Limb (tissue), 2 donors: Measurements from ENCODE around the gene SYTL3.
"Not testable (repeated sequence)": the region's sequence is repeated elsewhere in the genome, so short reads cannot be mapped to it uniquely, and the experiment has no call there.

ENCODE experiments used
- DNase-seq, 2 donors: peaks; one replicate each; pipeline ENCODE4 v3.0.0-alpha.2; 2016; ENCODE audit errors: extremely low spot score in 2 of 2

SYTL3 gene

DNA sequence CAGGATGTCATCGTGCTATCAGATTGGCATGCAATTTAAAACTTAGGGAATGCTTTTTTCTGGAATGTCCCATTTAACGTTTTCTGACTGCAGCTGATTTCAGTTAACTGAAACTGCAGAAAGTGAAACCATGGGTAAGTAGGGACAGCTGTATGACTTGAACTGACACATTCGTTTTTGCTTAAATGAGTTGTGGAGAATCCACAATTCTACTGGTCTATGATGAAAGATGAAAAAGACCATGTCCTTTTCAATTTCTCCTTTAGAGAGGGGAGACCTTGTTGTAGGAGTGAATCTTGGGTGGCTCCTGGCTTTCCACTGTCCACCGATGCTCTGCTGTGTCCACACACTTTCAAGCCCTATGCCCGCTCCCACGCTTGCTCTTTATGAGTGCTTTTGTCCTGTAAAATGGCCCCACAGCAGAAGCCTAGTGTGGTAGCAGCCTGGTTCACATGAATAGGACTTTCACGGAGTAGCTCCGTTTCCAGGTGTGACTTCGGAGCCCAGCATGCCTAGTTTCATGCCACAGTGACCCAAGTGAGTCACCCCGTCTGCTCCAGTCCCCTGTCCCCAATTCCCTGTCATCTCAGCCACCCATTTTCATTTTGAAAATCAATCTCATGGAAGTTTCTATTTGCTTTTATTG, 27.2 kb upstream of the SYTL3 start:
- DNase-seq, result no peak

- no peak for DNase-seq
These were observed 24.9 kb upstream of the SYTL3 start for GRCh38 chr6:158624684-158625682.

DNA sequence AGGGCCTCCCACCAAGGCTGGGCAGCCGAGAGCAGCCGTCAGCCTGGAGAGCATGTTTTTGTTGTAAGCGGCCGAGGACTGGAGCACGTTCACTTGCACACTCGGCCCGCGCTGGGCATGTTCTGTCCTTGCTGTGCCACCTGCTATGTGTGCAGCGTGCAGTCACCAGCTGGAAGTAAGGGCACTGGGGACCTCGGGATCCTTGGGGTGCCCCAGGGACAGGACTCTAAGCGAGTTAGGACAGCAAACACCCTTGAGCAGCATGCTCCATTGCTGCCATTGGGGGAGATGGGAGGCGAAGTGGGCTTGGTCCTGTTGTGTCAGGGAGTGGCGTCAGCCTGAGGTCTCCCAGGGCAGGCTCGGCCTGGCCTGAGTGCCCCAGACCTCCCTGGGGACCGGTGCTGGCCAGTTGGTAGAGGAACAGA, 24.0 kb upstream of the SYTL3 start:
- DNase-seq, result no peak

- no peak for DNase-seq
These were observed 23.3 kb upstream of the SYTL3 start for GRCh38 chr6:158626360-158627167.

GRCh38 chr6:158627168-158627939, 22.5 kb upstream of the SYTL3 start:
- no peak for DNase-seq

- no peak for DNase-seq
These were observed 22.0 kb upstream of the SYTL3 start for GRCh38 chr6:158627940-158628211.

DNA sequence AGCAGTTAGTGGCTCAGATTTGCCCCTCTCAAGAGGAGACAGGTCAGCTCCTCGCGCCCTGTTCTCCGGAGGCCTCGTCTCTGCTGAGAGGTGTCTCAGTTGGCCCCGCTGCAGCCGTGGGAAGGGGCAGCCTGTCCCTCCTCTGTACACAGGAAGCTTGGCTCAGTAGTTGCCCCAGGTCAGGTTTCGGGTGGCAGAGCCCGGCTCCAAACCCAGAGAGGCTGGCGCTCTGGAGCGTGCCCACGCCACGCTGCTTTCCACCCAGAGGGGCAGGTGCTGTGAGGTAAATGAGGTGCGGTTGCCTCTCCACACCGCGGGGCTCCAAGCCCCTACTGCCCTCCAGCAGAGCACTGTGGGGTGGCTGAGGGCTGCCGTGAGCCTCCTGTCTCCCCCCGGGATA, 21.3 kb upstream of the SYTL3 start:
- no peak for DNase-seq

GRCh38 chr6:158629367-158630221, 20.3 kb upstream of the SYTL3 start:
- DNase-seq, result no peak

DNA sequence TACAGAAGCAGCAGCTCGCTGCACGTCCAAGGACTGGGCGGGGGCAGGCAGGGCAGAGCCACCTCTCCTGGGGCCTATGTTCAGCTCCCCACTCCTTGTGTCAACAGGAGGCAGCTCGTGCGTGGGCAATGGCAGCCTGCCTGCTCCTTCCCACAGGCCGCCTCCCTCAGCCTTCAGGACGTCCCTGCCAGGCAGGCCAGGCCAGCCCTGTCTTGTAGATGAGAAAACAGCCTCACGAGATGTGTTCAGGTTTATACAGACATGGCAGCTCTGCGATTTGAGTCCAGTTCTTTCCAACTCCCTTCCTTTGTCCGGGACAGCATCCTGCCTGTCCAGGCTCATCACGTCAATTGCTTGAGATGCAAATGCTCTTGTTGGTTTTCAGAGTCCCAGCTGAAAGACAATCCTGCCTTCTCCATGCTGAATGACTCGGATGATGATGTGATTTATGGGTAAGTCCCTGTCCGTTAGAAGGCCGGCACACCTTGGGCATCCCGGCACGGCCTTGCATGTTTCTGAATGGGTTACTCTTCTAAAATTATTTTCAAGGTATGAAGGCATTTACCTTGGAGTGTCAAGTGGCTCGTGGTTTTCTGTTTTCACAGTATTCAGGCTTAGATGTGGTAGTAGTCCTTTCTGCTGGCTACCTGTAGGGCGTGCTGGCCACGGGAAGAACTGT, 18.8 kb upstream of the SYTL3 start:
- no peak for DNase-seq

- no peak for DNase-seq
These were observed 17.9 kb upstream of the SYTL3 start for GRCh38 chr6:158631678-158632537.

DNA sequence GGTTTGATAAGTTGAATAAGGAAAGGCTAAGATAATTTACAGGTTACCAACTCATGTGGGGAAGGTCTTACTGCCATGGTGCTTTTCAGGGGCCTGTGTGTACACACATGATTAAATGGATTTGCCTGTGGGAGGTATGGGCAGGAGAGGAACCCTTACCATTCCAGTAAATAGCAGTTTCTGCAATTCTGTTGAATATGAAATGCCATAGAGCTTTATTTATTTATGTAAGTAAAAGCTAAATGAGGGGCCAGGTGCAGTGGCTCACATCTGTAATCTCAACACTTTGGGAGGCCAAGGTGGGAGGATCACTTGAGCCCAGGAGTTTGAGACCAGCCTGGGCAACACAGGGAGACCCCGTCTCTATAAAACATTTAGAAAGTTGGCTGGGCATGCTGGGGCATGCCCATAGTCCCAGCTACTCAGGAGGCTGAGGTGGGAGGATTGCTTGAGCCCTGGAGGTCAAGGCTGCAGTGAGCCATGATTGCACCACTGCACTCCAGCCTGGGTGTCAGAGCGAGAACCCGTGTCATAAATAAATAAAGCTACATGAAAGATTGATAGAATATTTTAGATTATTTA, 17.2 kb upstream of the SYTL3 start:
- not testable (repeated sequence) for DNase-seq

GRCh38 chr6:158633127-158633526, 16.7 kb upstream of the SYTL3 start:
- DNase-seq, result no peak

GRCh38 chr6:158634695-158635426, 15.0 kb upstream of the SYTL3 start:
- DNase-seq, result no peak

- DNase-seq, result no peak
These were observed 14.3 kb upstream of the SYTL3 start for GRCh38 chr6:158635427-158636073.

GRCh38 chr6:158636778-158637177, 13.1 kb upstream of the SYTL3 start:
- no peak for DNase-seq

DNA sequence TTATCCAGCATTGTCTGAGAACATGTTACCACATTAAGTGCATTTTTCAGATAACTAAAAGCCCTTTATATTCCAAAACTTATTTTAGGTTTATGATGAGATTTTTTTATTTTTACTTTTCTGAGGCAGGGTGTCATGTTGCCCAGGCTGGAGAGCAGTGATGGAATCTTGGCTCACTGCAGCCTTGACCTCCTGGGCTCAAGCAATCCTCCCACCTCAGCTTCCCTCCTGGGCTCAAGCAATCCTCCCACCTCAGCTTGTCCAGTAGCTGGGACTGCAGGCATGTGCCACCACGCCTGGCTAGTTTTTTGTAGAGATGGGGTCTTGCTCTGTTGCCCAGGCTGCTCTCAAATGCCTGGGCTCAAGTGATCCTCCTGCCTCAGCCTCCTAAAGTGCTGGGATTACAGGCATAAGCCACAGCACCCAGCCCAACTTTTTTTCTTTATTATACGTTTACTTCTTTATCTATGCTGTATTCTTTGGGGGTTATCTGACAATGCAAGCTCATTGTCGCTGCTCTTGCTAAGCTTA, 11.5 kb upstream of the SYTL3 start:
- no peak for DNase-seq

- no peak for DNase-seq
These were observed 10.8 kb upstream of the SYTL3 start for GRCh38 chr6:158639056-158639455.
